Stimulated activated memory B cell treated with anti-CD40 and anti-IgM and Interleukin-4, amounts not matched to agents 10 μg/mL and 1 μg/mL and 100 μg/mL, for 72 hours (primary cell): Measurements from ENCODE around the gene SLC38A7.
"Not testable (repeated sequence)": the region's sequence is repeated elsewhere in the genome, so short reads cannot be mapped to it uniquely, and the experiment has no call there.

Experiments used
- ATAC-seq: fragments of 150-1000 bp; cut with Tn5 transposase; 2 replicates; pipeline ENCODE4 v1.10.0; 2021
- H3K27ac Mint-ChIP-seq: one replicate; pipeline ENCODE4 v1.8.0; 2022; ENCODE audit warnings: mild to moderate bottlenecking, mixed read lengths
- H3K27me3 Mint-ChIP-seq: one replicate; pipeline ENCODE4 v1.8.0; 2022; ENCODE audit warnings: mixed read lengths
- H3K36me3 Mint-ChIP-seq: one replicate; pipeline ENCODE4 v1.8.0; 2022; ENCODE audit warnings: mixed read lengths
- H3K4me1 Mint-ChIP-seq: one replicate; pipeline ENCODE4 v1.8.0; 2022; ENCODE audit warnings: mixed read lengths
- H3K4me3 Mint-ChIP-seq: one replicate; pipeline ENCODE4 v1.8.0; 2022; ENCODE audit warnings: mild to moderate bottlenecking, moderate library complexity, mixed read lengths
- H3K9me3 Mint-ChIP-seq: one replicate; pipeline ENCODE4 v1.8.0; 2022; ENCODE audit warnings: mixed read lengths

SLC38A7 gene

DNA sequence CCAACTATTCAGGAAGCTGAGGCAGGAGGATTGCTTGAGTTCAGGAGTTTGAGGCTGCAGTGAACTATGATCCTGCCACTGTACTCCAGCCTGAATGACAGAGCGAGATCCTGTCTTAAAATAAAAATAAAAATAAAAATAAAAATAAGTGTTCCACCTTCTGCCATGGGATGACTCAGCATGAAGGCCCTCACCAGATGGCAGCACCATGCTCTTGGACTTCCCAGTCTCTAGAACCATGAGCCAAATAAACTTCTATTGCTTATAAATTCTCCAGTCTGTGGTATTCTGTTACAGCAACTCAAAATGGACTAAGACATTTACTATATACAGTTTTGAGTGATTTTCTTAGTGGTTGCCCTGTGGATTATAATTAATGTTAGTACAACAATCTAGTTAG lies 7.9 kb upstream of the SLC38A7 start:
- Mint-ChIP-seq H3K9me3 (peaks cover 8% of the 10 kb centered on the region), H3K4me1 (no peaks in the 10 kb centered on the region), H3K36me3 (peaks cover 6% of the 10 kb centered on the region)

DNA sequence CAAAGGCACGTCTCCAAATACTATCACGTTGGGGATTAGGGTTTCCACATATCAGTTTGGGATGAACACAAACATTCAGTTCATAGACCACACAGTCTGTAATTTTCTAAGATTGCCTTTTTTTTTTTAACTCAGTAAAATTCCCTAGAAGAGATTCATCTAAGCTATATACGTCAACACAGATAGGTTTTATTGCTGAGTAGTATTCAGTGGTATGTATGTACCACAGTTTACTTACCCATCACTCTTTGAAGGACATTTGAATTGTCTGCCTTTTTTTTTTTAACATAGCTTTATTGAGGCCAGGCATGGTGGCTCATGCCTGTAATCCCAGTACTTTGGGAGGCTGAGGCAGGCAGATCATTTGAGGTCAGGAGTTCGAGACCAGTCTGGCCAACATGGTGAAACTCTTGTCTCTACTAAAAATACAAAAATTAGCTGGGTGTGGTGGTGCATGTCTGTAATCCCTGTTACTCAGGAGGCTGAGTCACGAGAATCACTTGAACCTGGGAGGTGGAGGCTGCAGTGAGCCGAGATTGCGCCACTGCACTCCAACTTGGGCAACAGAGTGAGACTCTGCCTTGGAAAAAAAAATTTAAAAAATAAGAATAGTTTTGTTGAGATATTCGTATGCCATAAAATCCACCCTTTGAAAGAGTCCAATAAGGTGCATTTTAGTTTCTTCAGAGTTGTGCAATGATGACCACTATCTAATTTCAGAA lies 2.6 kb upstream of the SLC38A7 start:
- H3K27ac Mint-ChIP-seq, H3K36me3 Mint-ChIP-seq, H3K4me3 Mint-ChIP-seq, H3K9me3 Mint-ChIP-seq, ATAC-seq: not testable (repeated sequence)
- peaks cover 22% of the 10 kb centered on the region for H3K4me1 Mint-ChIP-seq
- peaks cover 23% of the 10 kb centered on the region for H3K27me3 Mint-ChIP-seq

More for the DNA sequence above, 7.9 kb upstream of the SLC38A7 start:
- H3K4me3 Mint-ChIP-seq: no peak overlapping the region
- peaks cover 24% of the 10 kb centered on the region for H3K27me3 Mint-ChIP-seq
- no peak overlapping the region for H3K27ac Mint-ChIP-seq
- no peak for ATAC-seq

DNA sequence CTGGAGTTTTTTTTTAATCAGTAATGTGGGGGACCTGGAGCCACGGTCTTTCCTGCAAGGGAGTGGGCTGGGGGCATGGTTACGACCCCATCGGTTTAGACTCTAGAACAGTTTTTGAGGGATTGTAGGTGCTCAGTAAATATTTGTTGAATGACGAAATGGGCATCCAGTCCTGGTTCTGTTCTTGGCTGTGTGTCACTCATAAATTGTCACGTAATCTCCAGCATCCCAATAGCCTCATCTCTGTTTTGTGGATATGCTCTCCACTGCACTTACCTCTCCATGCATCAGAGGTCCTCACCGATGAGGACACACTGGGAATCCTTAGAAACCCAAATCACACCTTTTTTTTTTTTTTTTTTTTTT lies 497 bp upstream of the SLC38A7 start:
- Mint-ChIP-seq H3K27me3 (peaks cover 2% of the 10 kb centered on the region), H3K4me3 (peak overlapping the region; percentile 92), H3K27ac (peak overlapping the region; percentile 88), H3K36me3 (peaks cover 7% of the 10 kb centered on the region), H3K4me1 (peaks cover 27% of the 10 kb centered on the region), H3K9me3 (no peaks in the 10 kb centered on the region)
- ATAC-seq: no peak

DNA sequence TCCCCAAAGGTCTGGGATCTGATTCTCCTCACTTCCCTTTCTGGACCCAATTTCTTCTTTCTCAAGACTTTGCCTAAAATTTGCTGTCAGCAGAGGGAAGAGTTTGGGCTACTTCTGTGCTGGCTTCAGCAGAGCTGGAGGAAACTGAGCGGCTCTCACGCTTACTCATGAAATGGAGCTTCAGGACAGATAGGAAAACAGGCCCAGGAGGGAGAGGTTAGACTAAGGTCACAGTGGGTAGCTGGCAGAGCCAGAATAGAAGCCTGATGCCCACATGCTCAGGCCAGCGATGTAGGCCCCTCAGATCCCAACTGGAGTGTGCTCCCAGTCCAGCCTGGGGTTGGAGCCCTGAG lies 593 bp downstream of the SLC38A7 start:
- ATAC-seq: no peak
- Mint-ChIP-seq H3K9me3 (no peaks in the 10 kb centered on the region), H3K4me3 (peak overlapping the region; percentile 92), H3K27ac (peak overlapping the region; percentile 88), H3K4me1 (peaks cover 27% of the 10 kb centered on the region), H3K27me3 (no peaks in the 10 kb centered on the region), H3K36me3 (peaks cover 10% of the 10 kb centered on the region)

DNA sequence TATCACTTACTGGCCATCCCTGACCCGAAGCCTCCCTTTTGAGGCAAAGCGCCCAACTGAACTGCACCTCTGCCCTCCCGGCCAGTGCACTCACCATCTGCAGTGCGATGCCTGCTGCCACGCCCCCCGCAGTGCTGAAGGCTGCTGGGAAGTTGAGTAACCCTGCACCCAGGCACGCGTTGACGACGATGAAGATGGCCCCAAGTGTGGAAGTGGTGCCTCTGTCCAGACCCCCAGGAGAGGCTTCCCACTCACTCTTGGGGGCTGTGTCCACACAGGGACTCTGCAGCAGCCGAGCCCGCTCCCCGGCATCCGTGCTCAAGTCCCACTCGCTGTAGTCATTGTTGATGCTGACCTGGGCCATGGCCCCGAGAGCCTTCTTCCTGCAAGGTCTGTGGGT lies 4.8 kb downstream of the SLC38A7 start:
- Mint-ChIP-seq H3K9me3 (no peaks in the 10 kb centered on the region), H3K36me3 (peaks cover 42% of the 10 kb centered on the region), H3K4me3 (no peak overlapping the region), H3K4me1 (peaks cover 24% of the 10 kb centered on the region), H3K27ac (no peak overlapping the region), H3K27me3 (no peaks in the 10 kb centered on the region)
- no peak for ATAC-seq

DNA sequence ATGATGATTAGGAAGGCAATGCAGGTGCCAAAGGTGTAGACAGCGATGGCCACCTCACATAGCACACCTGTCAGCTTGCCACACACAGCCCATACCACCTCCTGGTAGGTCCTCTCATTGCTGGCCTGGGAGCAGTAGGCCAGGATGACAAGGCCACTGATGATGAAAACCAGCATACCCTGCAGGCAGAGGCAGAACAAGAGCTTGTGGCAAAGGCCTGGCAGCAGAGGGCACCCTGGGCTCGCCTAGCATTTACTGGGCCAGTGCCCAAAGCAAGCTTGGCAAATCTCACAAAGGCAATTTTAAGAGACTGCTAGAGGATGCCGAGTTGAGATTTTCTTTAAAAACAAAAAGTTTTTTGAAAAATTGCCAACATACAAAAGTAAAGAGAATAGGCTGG lies 5.9 kb downstream of the SLC38A7 start:
- Mint-ChIP-seq H3K9me3 (no peaks in the 10 kb centered on the region), H3K27me3 (no peaks in the 10 kb centered on the region), H3K4me3 (no peak overlapping the region), H3K4me1 (peaks cover 15% of the 10 kb centered on the region), H3K27ac (no peak overlapping the region), H3K36me3 (peaks cover 44% of the 10 kb centered on the region)
- no peak for ATAC-seq

DNA sequence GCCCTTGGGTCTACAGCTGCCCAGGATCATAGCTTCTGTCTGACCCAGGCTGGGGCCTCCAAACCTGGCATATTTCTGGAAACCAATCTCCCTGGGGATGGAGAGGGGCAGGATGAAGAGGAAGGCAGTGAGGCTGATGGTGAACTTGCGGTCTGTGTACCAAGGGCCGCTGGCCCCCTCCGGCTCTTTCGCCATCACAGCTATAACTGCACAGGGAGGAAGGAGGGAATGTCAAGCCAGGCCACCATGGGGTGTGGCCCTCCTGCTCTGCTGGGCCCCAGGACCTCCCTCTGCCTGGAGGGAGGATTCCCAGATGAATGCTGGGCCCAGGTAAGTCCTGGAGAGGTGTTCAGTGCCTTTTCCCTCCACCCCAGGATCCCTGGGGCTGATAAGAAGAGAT lies 6.3 kb downstream of the SLC38A7 start:
- no peak overlapping the region for H3K27ac Mint-ChIP-seq
- H3K9me3 Mint-ChIP-seq: no peaks in the 10 kb centered on the region
- no peak for ATAC-seq
- peaks cover 44% of the 10 kb centered on the region for H3K36me3 Mint-ChIP-seq
- no peaks in the 10 kb centered on the region for H3K27me3 Mint-ChIP-seq
- no peak overlapping the region for H3K4me3 Mint-ChIP-seq
- H3K4me1 Mint-ChIP-seq: peaks cover 11% of the 10 kb centered on the region

DNA sequence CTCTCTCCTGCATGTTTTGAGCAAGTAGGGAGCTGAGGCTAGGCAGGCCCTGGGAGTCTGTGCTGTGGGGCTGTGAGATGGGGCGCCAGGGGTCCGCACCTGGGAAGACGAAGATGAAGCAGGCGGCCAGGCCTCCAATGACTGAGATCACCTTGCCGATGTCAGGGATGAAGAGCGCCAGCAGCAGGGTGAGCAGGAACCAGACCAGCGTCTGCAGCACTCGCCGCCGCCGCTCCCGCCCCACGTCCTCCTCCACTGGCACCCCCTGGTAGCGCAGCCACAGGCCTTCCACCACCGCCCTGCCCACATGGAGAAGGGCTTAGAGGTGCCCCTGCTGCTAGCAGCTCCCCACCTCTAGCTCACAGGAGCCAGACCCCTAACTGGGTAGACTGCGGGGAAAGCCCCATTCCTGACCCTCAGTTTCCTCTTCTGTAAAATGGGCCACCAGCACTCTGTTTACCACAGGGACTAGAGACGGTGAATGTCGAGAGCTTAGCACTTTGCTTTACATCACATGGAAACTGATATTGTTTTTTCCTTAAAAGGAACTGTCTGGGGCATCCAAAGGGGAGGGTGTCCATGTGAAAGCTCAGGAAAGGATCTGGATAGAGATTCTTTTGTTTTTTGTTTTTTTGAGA lies 13.5 kb downstream of the SLC38A7 start:
- no peak for ATAC-seq
- Mint-ChIP-seq H3K4me1 (no peaks in the 10 kb centered on the region), H3K4me3 (no peak overlapping the region), H3K9me3 (no peaks in the 10 kb centered on the region), H3K27ac (no peak overlapping the region), H3K36me3 (peaks cover 55% of the 10 kb centered on the region), H3K27me3 (no peaks in the 10 kb centered on the region)

DNA sequence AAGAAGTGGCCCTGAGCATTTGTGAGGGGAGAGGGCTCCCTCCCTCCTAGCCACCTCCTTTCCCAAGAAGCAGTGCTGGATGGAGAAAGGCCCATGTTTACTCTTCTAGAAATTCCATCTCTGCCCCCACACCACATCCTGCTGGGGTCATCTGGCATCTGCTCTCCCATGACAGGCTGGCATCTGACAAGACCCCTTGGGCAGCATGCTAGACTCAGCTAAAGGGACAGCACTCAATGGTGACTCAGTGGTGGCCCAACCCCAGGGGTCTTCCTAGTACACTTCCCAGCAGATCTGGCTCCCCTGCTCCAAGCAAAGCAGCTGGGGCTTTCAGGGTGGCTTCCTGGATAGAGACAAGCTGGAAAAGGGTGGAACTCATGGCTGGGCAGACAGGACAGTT lies 14.4 kb downstream of the SLC38A7 start:
- ATAC-seq: no peak
- H3K4me1 Mint-ChIP-seq: no peaks in the 10 kb centered on the region
- H3K27ac Mint-ChIP-seq: no peak overlapping the region
- no peaks in the 10 kb centered on the region for H3K27me3 Mint-ChIP-seq
- no peak overlapping the region for H3K4me3 Mint-ChIP-seq
- peaks cover 57% of the 10 kb centered on the region for H3K36me3 Mint-ChIP-seq
- no peaks in the 10 kb centered on the region for H3K9me3 Mint-ChIP-seq

DNA sequence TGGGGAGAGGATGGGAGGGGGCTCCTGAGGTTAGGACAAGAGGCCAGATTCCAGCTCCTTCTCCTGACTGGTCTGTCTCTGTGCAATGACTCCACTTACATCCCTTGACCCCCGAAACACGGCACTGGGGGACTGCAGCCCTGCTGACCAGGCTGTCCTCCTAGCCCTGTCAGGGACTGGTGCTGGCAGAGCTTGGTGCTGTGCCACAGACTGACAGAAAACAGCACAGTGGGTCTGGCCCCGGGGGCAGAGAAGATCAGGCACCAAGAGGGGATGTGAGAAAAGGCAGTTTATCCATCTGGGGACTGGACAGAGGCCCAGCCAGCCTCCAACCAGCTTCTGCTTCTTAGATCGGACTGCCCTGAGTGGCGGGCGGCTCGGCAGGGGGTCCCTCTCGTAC lies 19.4 kb downstream of the SLC38A7 start:
- H3K27ac Mint-ChIP-seq: no peak overlapping the region
- no peaks in the 10 kb centered on the region for H3K9me3 Mint-ChIP-seq
- peaks cover 32% of the 10 kb centered on the region for H3K36me3 Mint-ChIP-seq
- H3K27me3 Mint-ChIP-seq: no peaks in the 10 kb centered on the region
- ATAC-seq: no peak
- no peak overlapping the region for H3K4me3 Mint-ChIP-seq
- H3K4me1 Mint-ChIP-seq: no peaks in the 10 kb centered on the region

DNA sequence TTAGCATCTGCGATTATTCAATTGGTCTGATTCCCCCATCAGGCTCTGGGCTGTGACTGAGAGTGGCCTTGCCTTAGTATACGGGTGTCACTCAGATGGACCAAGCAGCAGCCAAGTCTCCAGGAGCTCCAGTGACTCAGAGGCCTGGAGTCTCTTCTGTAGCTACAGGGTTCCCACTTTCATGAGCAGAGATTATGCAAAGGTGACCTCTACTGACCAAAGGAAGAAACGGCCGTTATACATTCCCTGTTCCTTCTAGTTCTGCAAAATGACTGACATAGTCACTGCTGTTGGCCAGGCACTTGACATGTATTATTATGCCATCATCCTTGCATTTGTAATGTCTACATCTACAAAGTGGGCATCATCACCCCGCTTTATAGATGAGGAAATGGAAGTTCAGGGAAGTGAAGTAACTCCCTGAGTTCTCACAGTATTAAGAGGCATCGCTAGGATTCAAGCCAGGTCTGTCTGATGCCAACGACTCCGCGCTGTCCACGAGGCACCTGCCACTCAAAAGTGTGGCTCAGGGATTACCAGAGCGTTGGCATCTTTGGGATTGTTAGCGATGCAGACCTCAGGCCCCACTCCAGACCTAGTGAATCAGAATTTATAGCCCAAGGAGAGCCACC lies 23.3 kb downstream of the SLC38A7 start:
- no peaks in the 10 kb centered on the region for H3K9me3 Mint-ChIP-seq
- no peak overlapping the region for H3K4me3 Mint-ChIP-seq
- ATAC-seq: peak; percentile 72
- H3K27ac Mint-ChIP-seq: no peak overlapping the region
- no peaks in the 10 kb centered on the region for H3K27me3 Mint-ChIP-seq
- peaks cover 10% of the 10 kb centered on the region for H3K36me3 Mint-ChIP-seq
- H3K4me1 Mint-ChIP-seq: no peaks in the 10 kb centered on the region

DNA sequence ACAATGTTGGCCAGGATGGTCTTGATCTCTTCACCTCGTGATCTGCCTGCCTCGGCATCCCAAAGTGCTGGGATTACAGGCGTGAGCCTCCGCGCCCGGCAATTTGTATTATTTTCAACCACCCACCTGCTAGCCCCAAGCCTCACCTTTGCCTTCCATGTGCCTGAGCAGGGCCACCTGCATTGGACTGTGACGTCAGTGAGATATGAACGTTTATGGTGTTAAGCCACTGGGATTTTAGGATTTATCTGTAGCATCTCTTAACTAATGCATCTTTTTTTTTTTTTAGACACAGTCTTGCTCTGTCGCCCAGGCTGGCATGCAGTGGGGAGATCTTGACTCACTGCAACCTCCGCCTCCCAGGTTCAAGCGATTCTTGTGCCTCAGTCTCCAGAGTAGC lies 24.7 kb downstream of the SLC38A7 start:
- H3K9me3 Mint-ChIP-seq, ATAC-seq, H3K27ac Mint-ChIP-seq, H3K4me1 Mint-ChIP-seq, H3K4me3 Mint-ChIP-seq, H3K27me3 Mint-ChIP-seq, H3K36me3 Mint-ChIP-seq: not testable (repeated sequence)

DNA sequence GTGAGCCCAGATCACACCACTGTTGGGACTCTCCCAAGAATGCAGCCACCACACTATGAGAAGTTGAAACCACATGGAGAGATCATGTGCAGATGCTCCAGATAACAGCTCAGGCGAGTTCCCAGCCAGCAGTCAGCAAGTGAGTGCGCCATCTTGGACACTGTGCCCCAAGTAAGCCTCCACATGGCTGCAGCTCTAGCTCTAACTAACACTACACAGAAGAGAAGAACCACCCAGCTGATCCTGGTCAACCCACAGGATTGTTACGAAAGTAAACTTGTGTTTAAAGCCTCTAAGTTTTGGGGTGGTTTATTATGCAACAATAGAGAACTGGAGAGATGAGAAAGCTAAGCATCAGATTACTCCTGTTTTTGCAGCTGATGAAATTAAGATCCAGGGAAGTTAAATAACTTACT lies 25.8 kb downstream of the SLC38A7 start:
- Mint-ChIP-seq H3K4me3 (no peak overlapping the region), H3K9me3 (no peaks in the 10 kb centered on the region), H3K4me1 (no peaks in the 10 kb centered on the region), H3K27me3 (no peaks in the 10 kb centered on the region), H3K27ac (no peak overlapping the region), H3K36me3 (no peaks in the 10 kb centered on the region)
- no peak for ATAC-seq

DNA sequence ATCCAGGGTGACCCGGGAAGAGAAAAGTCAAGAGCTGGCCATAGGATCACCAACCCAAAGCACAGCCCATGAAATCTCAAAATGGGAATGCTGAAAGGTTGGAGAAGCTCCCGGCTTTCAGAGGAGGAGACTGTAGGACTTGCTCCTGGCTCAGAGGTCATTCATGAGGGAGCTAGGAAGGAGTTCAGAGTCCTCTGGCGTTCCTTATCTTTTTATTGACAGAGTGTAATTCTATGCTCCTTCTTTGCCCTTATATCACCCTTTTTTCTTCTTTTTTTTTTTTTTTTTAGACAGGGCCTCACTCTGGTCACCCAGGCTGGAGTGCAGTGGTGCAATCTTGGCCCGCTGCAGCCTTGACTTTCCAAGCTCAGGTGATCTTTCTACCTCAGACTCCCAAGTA lies 27.7 kb downstream of the SLC38A7 start:
- no peak overlapping the region for H3K27ac Mint-ChIP-seq
- H3K27me3 Mint-ChIP-seq: no peaks in the 10 kb centered on the region
- H3K4me1 Mint-ChIP-seq: no peaks in the 10 kb centered on the region
- no peak for ATAC-seq
- H3K36me3 Mint-ChIP-seq: no peaks in the 10 kb centered on the region
- H3K9me3 Mint-ChIP-seq: no peaks in the 10 kb centered on the region
- no peak overlapping the region for H3K4me3 Mint-ChIP-seq

DNA sequence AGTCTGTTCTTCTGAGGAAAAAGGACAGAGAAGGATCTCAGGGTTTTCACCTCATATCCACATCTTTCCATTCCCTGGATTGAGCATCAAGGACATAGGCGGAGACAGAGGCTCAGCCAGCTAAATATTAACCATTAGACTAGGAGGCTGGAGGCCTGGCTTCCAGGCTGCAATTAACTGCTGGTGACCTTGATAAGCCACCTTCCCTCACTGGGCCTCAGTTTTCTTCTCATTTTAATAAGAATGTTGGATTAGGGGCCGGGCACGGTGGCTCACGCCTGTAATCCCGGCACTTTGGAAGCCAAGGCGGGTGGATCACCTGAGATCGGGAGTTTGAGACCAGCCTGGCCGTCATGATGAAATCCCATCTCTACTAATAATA lies 29.4 kb downstream of the SLC38A7 start:
- Mint-ChIP-seq H3K4me1 (no peaks in the 10 kb centered on the region), H3K27me3 (no peaks in the 10 kb centered on the region), H3K9me3 (no peaks in the 10 kb centered on the region), H3K27ac (no peak overlapping the region), H3K36me3 (no peaks in the 10 kb centered on the region), H3K4me3 (no peak overlapping the region)
- ATAC-seq: no peak

DNA sequence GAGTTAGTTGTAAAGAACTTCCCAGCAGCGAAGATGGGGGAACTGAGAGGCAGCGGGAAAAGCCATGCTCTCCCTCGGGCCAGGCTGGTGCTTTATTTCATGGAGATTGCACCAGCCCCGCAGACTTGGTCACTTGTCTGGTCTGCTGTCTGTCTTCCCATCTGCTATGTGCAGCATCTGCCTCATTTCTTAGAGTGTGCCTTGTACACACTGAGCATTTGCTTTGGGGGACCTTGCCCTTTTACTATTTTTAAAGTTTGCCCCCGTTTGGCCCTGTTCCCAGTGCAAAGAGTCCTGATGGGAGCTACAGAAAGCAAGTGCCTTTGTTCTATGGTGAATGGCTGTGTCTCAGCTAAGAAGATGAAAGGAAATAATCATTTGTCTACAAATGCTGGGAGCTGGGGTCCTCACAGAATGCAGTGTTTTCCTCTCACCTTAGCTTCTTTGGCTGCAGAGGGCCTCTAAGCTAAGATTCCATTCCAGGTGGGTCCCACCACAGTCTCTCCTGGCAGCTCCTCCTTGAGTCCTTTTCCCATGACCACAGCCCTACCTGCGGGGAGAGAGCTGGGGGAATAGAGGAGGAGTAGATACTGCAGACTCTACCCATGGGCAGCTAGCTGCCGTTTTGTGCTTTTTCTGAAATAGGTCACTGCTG lies 29.9 kb downstream of the SLC38A7 start:
- Mint-ChIP-seq H3K4me1 (no peaks in the 10 kb centered on the region), H3K4me3 (no peak overlapping the region), H3K9me3 (no peaks in the 10 kb centered on the region), H3K27me3 (no peaks in the 10 kb centered on the region), H3K27ac (no peak overlapping the region), H3K36me3 (no peaks in the 10 kb centered on the region)
- ATAC-seq: no peak
